Astrocyte (in vitro differentiated cells and primary cell): ENCODE data around the gene XRN2.

Experiments
- CTCF ChIP-seq: IDR thresholded peaks from 2 replicates; pipeline ENCODE4 v1.5.1; 2011; ENCODE audit warnings: low read depth, mild to moderate bottlenecking, inconsistent platforms, low read length, moderate library complexity; ENCODE audit not compliant: insufficient read depth
- EZH2 ChIP-seq: IDR thresholded peaks from 2 replicates; pipeline ENCODE4 v1.6.1; 2012; ENCODE audit warnings: mild to moderate bottlenecking, low read length, inconsistent platforms; ENCODE audit not compliant: insufficient read depth

DNA sequence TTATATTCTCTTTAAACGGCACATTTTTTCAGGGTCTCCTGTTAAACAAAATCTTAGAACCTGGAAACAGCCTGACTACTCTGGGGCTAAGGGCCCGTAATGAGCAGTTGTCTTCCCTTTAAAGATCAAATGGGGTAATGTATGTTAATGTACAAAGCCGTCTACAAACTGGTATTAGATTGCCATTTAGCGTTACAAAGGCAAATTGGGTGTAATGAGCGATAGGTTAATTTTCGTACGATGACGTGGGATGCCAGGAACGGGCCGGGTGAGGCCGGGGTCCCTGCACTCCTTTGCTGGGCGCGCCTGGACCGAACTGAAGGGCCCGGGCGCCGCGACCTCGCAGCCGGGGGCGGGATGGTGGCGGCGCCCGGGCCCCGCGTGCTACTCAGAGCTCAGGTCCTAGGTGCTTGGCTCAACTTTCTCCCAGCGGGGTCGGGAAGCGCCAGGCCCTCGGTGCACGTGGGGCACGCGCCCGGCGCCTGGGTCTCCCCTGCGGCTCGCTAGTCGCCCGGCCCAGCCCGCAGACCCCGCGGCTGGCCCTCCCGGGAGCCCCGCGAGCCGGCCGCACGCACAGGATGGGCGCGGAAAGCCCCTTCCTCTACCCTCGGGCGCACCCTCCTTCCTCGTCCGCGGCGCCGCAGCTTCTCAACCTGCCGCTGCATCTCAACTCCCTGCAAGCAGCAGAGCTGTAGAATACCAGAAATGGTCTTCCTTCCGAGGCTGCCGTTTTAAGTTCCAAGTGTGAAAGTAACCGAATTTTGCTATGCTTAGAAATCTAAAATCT lies 88.2 kb downstream of the XRN2 start:
- no peak for TF ChIP-seq CTCF
- TF ChIP-seq EZH2, result peak; percentile 65
